ENCODE data around the gene ADORA2B. TPM values are rescaled to one million over a fixed set of nuclear protein-coding genes. Genes with fewer than 3 reads are reported as not detected.

ADORA2B gene
- 5.2 and 5.8 TPM in 2 replicates for total RNA-seq (2012; rRNA removed)
- polyA plus RNA-seq (2012; rRNA removed), result 5.5 and 6.1 TPM in 2 replicates
- 2.7 and 7.4 TPM in 2 replicates for polyA plus RNA-seq (2012; cell fraction: cytosol; rRNA removed)
- polyA plus RNA-seq (2012; cell fraction: nucleus; rRNA removed; ENCODE audit: low replicate concordance), result 2.3 and 3.4 TPM in 2 replicates
- Bru-seq, nascent RNA, result percentile 82 among the genes with signal in this experiment
- BruChase-seq, experiment 1, labeled RNA remaining after a 6-hour chase, result percentile 79 among the genes with signal in this experiment
- BruChase-seq, experiment 2, labeled RNA remaining after a 2-hour chase, result percentile 77 among the genes with signal in this experiment
- long read RNA-seq, transcript ADORA2B-201 (2 exons, 1,735 nt), result major isoform, 14 of 18 reads
- long read RNA-seq, partial matches to known transcripts, result 0 of 18 reads
- long read RNA-seq, other reads (novel, unspliced or antisense), result 3 of 18 reads

GRCh38 chr17:15944759-15945526 lies at the start of gene ADORA2B:
Gene ADORA2B, plus strand, starts transcription at chr17:15945130. Its CDS starts 119 bp downstream, at chr17:15945249.
- peak within 1 kb of the TSS; percentile 91 for H3K4me2 ChIP-seq (ENCODE audit: low read depth, low read length)
- in situ Hi-C loops (cut with MboI; ENCODE audit: low sequenced_read_pairs) (no loop called here), dilution Hi-C loops (cut with HindIII; ENCODE audit: low sequenced_read_pairs, unreplicated experiment) (no loop called here), intact Hi-C loops (cut with micrococcal nuclease) (loop anchor here (1.0 kb wide), 1 partner anchor 117 kb away; no protein-coding TSS in a partner anchor)
- H4K8ac ChIP-seq (ENCODE audit: low read depth in 2 of 2, low read length in 2 of 2), result peak within 1 kb of the TSS; percentile 80 to 97
- H2BK120ac ChIP-seq (ENCODE audit: low read depth, low read length), result peak within 1 kb of the TSS; percentile 87
- peaks cover 18% of the 10 kb centered on the region; the same call in 1 of the 2 replicates for H3K9me1 ChIP-seq (ENCODE audit: insufficient read depth, low read length)
- no peaks in the 10 kb centered on the region for H3K36me3 ChIP-seq (ENCODE audit: control insufficient read depth, insufficient read depth, low read length)
- H4K5ac ChIP-seq (ENCODE audit: low read depth, low read length), result peak within 1 kb of the TSS; percentile 45
- peak within 1 kb of the TSS; percentile 77 for H3K56ac ChIP-seq (ENCODE audit: extremely low read depth, insufficient read depth, low read length)
- ChIA-PET POLR2A (ENCODE audit: unreplicated experiment) (interaction anchor here (0.6 kb wide), 1 partner anchor 14 kb away, joined by 3 read pairs; no protein-coding TSS in a partner anchor), CTCF (interaction anchor here (0.6 to 2.1 kb wide), 9 partner anchors 13 to 94 kb away, joined by 3 to 8 read pairs (median 3); partner anchors contain the start of genes TTC19 and ZSWIM7)
- peak within 1 kb of the TSS; percentile 98 for H2AFZ ChIP-seq (replicated peaks; ENCODE audit: low read length, poor library complexity)
- peak within 1 kb of the TSS; percentile 63 for H2AK9ac ChIP-seq (replicated peaks; ENCODE audit: low read depth, low read length, poor library complexity)
- peak within 1 kb of the TSS; percentile 87; the same call in 2 of the 3 replicates for H2BK15ac ChIP-seq (ENCODE audit: low read depth, low read length)
- H4K20me1 ChIP-seq (ENCODE audit: insufficient read depth, low read length), result no peaks in the 10 kb centered on the region
- H2BK5ac ChIP-seq (ENCODE audit: low read depth, low read length, poor library complexity, severe bottlenecking), result peak within 1 kb of the TSS; percentile 69
- no peaks in the 10 kb centered on the region for H3K9me3 ChIP-seq (ENCODE audit: control insufficient read depth, insufficient read depth, low read length)
- H3K9ac ChIP-seq (ENCODE audit: low read depth, low read length), result peak within 1 kb of the TSS; percentile 86
- H3K79me1 ChIP-seq (ENCODE audit: low read depth in 1 of 2, low read length in 2 of 2), result peaks cover 11 to 32% of the 10 kb centered on the region in 2 experiments
- H2AK5ac ChIP-seq (ENCODE audit: low read depth, low read length), result peak within 1 kb of the TSS; percentile 82
- ATAC-seq (ENCODE audit: low read depth) (peak; percentile 83), DNase-seq (peak; percentile 71)
- no TSS peak for BruUV-seq (replicated peaks)
- WGBS, 2 experiments (ENCODE audit: extremely low coverage in 2 of 2, insufficient read length in 1 of 2), result 1% methylated on average over 46 of the region's 88 CpGs; no CpG with 5 or more reads in 1 of the 2 experiments
- H3K18ac ChIP-seq (ENCODE audit: low read depth, low read length), result peak within 1 kb of the TSS; percentile 79
- H4K91ac ChIP-seq (ENCODE audit: insufficient read depth, low read depth, low read length), result peak within 1 kb of the TSS; percentile 95
- peak within 1 kb of the TSS; percentile 97; the same call in 1 of the 2 replicates for H3K23ac ChIP-seq (ENCODE audit: low read depth, low read length)
- H3K4me1 ChIP-seq (ENCODE audit: control insufficient read depth, insufficient read depth, low read length), result peaks cover 20% of the 10 kb centered on the region
- H3K4ac ChIP-seq (ENCODE audit: low read depth, low read length), result peak within 1 kb of the TSS; percentile 81
- peak within 1 kb of the TSS; percentile 73 for H2BK20ac ChIP-seq (ENCODE audit: low read depth, low read length)
- peak within 1 kb of the TSS; percentile 73 for H3K4me3 ChIP-seq (ENCODE audit: insufficient read depth, low read depth, low read length)
- H3K14ac ChIP-seq (replicated peaks; ENCODE audit: low read depth, low read length), result peak within 1 kb of the TSS; percentile 95
- peak within 1 kb of the TSS; percentile 81 for H3K27ac ChIP-seq (ENCODE audit: insufficient read depth, low read length)
- H3K27me3 ChIP-seq (ENCODE audit: control insufficient read depth, insufficient read depth, low read length), result no peaks in the 10 kb centered on the region
- TF ChIP-seq MAZ (IDR thresholded peaks at IDR 0.05; ENCODE audit: borderline replicate concordance, low read depth, low read length) (peak; percentile 18; the same call in 1 of the 2 replicates), ELK1 (IDR thresholded peaks at IDR 0.05; ENCODE audit: borderline replicate concordance, low read depth, low read length) (no peak), CHD1 (IDR thresholded peaks at IDR 0.05; ENCODE audit: low read depth, low read length) (0 out of 2 replicates have a peak, but pooled peaks have one; percentile 37), SMC3 (IDR thresholded peaks at IDR 0.05; ENCODE audit: low read depth, low read length) (peak; percentile 42), MAFK (IDR thresholded peaks at IDR 0.05; ENCODE audit: low read depth, low read length) (no peak), CEBPB (IDR thresholded peaks at IDR 0.05; ENCODE audit: low read depth, low read length) (no peak), BHLHE40 (IDR thresholded peaks at IDR 0.05; ENCODE audit: low read depth, low read length) (no peak), RCOR1 (IDR thresholded peaks at IDR 0.05; ENCODE audit: insufficient replicate concordance, low read length) (no peak), USF2 (IDR thresholded peaks at IDR 0.05; ENCODE audit: low read depth, low read length) (no peak), NFE2L2 (IDR thresholded peaks at IDR 0.05; ENCODE audit: low read depth, low read length) (no peak)

Data from IMR-90 (cell line).